Lung (tissue), 12 donors: ENCODE data around the gene KLRB1. TPM values are rescaled to one million over a fixed set of nuclear protein-coding genes. Genes with fewer than 3 reads are reported as not detected.
A peak's percentile ranks its signal among the peaks of the same experiment; 100 is the strongest.
"Not testable (repeated sequence)": the region's sequence is repeated elsewhere in the genome, so short reads cannot be mapped to it uniquely, and the experiment has no call there.

Experiments
- ATAC-seq: fragments of 200-7000 bp; cut with Tn5 transposase; one replicate; pipeline ENCODE4 v1.9.1; 2020; ENCODE audit warnings: moderate number of reproducible peaks; ENCODE audit not compliant: insufficient read depth, low FRiP score
- DNase-seq, 3 donors: peaks; one replicate each; pipeline ENCODE4 v3.0.0-alpha.2; 2013 to 2017
- H3K27ac ChIP-seq, 2 donors: one replicate each; pipeline ENCODE4 v1.5.1; 2013; ENCODE audit warnings: mild to moderate bottlenecking in 2 of 2, moderate library complexity in 2 of 2, control low read depth in 1 of 2, inconsistent platforms in 1 of 2, low read depth in 1 of 2, low read length in 1 of 2
- H3K27me3 ChIP-seq, 3 donors: one replicate each; pipeline ENCODE4 v1.5.1; 2013; ENCODE audit warnings: low read length in 2 of 3; ENCODE audit not compliant: control insufficient read depth in 3 of 3, insufficient read depth in 3 of 3
- H3K36me3 ChIP-seq, 4 donors: one replicate each; pipeline ENCODE4 v1.5.1; 2013; ENCODE audit warnings: low read length in 4 of 4, mild to moderate bottlenecking in 1 of 4, moderate library complexity in 1 of 4; ENCODE audit not compliant: control insufficient read depth in 4 of 4, insufficient read depth in 4 of 4
- H3K4me1 ChIP-seq, 5 donors: one replicate each; pipeline ENCODE4 v1.5.1; 2013; ENCODE audit warnings: low read length in 5 of 5, mild to moderate bottlenecking in 2 of 5, moderate library complexity in 1 of 5; ENCODE audit not compliant: control insufficient read depth in 5 of 5, insufficient read depth in 5 of 5
- H3K4me3 ChIP-seq: one replicate; pipeline ENCODE4 v1.5.1; 2013; ENCODE audit warnings: mild to moderate bottlenecking, control low read depth, moderate library complexity
- H3K9ac ChIP-seq, 2 donors: one replicate each; pipeline ENCODE4 v1.5.1; 2013; ENCODE audit warnings: low read length in 2 of 2, control low read depth in 1 of 2; ENCODE audit not compliant: insufficient read depth in 1 of 2
- H3K9me3 ChIP-seq, 4 donors: one replicate each; pipeline ENCODE4 v1.5.1; 2013; ENCODE audit warnings: low read length in 3 of 4, mild to moderate bottlenecking in 1 of 4, moderate library complexity in 1 of 4; ENCODE audit not compliant: control insufficient read depth in 4 of 4, insufficient read depth in 3 of 4
- WGBS, 2 donors: extraction: QIAGEN DNeasy Blood & Tissue Kit; methylation state at CpG; one replicate each; pipeline ENCODE4 v1.1.7; 2013; 5-methylcytosine and 5-hydroxymethylcytosine counted together
- polyA plus RNA-seq, 2 donors: library from polyadenylated mRNA; stranded (reverse); fragments of 200-250 nt; gene quantifications; one replicate each; pipeline ENCODE4 v1.2.1, GENCODE V29; 2013
- total RNA-seq, 2 donors: library from RNA; depleted of rRNA in 1 of 2; stranded (reverse); fragments of >200 nt in 1 of 2; gene quantifications; one replicate each; pipeline ENCODE4 v1.2.1, GENCODE V29; 2014 to 2021
- TF ChIP-seq, protein P1 (sequence below): IDR thresholded peaks from 2 replicates; pipeline ENCODE4 v1.5.1; 2012; ENCODE audit warnings: mild to moderate bottlenecking; ENCODE audit errors: control extremely low read depth, extremely low read depth
- donor health status: control.
- donor health status: control.
- donor health status: Bipolar disorder and iron deficiency.
- donor health status: healthy.
- donor health status: DM: yes; HTN: yes; CAD: no.

The KLRB1 gene
- total and polyA plus RNA-seq, 4 donors: 1.4 to 3.5 (median 2.3) TPM

- ATAC-seq (no peak), DNase-seq (peak; percentile 19 to 83 (median 70))
- H3K9me3 ChIP-seq: no peaks in the 10 kb centered on the region
- H3K4me3 ChIP-seq: no peak overlapping the region
- H3K9ac ChIP-seq: no peak overlapping the region
- no peaks in the 10 kb centered on the region for H3K27me3 ChIP-seq
- WGBS, 2 donors: 91% methylated on average over 4 of the region's 4 CpGs
- no peak overlapping the region for H3K27ac ChIP-seq
- TF ChIP-seq, protein P1, sequence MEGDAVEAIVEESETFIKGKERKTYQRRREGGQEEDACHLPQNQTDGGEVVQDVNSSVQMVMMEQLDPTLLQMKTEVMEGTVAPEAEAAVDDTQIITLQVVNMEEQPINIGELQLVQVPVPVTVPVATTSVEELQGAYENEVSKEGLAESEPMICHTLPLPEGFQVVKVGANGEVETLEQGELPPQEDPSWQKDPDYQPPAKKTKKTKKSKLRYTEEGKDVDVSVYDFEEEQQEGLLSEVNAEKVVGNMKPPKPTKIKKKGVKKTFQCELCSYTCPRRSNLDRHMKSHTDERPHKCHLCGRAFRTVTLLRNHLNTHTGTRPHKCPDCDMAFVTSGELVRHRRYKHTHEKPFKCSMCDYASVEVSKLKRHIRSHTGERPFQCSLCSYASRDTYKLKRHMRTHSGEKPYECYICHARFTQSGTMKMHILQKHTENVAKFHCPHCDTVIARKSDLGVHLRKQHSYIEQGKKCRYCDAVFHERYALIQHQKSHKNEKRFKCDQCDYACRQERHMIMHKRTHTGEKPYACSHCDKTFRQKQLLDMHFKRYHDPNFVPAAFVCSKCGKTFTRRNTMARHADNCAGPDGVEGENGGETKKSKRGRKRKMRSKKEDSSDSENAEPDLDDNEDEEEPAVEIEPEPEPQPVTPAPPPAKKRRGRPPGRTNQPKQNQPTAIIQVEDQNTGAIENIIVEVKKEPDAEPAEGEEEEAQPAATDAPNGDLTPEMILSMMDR: no peak
- H3K4me1 ChIP-seq: peaks cover 0 to 11% (median 0%) of the 10 kb centered on the region in 5 donors
- no peaks in the 10 kb centered on the region for H3K36me3 ChIP-seq
These were observed 19.6 kb downstream of the KLRB1 start for GRCh38 chr12:9587987-9588600.

- not testable (repeated sequence) for H3K27me3 ChIP-seq, H3K27ac ChIP-seq, H3K9me3 ChIP-seq, H3K4me1 ChIP-seq, H3K36me3 ChIP-seq, H3K9ac ChIP-seq, DNase-seq, ATAC-seq, H3K4me3 ChIP-seq
- 100% methylated on average over 2 of the region's 5 CpGs; no CpG with 5 or more reads in 1 of the 2 donors for WGBS, 2 donors
These were observed 30.0 kb downstream of the KLRB1 start for GRCh38 chr12:9577729-9578128.

- not testable (repeated sequence) for ATAC-seq, H3K27me3 ChIP-seq, H3K9ac ChIP-seq, H3K9me3 ChIP-seq, H3K27ac ChIP-seq, H3K4me3 ChIP-seq, H3K36me3 ChIP-seq, H3K4me1 ChIP-seq, DNase-seq
- WGBS, 2 donors: 94% methylated on average over 9 of the region's 9 CpGs; no CpG with 5 or more reads in 1 of the 2 donors
These were observed 40.6 kb downstream of the KLRB1 start for GRCh38 chr12:9567151-9567550.

DNA sequence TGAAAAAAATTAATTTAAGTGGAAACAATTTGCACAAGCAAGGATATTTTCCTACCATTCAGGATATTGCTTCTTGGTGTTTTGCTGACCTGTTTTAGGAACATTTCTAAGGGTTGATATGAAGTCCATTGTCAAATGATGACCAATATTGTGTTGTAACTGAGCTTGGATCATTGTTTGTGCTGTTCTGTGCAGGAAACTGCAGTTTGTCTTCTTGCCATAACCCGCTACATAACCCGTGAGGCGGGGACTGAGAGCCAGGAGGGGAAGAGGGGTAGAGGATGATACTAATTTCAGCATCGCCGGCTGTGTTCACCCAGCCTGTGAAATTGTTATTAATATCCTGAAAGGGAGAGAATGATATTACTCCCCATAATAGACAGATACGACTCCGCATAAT lies 41.6 kb downstream of the KLRB1 start:
- not testable (repeated sequence) for H3K4me1 ChIP-seq, ATAC-seq, H3K27ac ChIP-seq, DNase-seq, H3K36me3 ChIP-seq, H3K9me3 ChIP-seq, H3K4me3 ChIP-seq, H3K27me3 ChIP-seq, H3K9ac ChIP-seq
- WGBS, 2 donors: 92% methylated on average over 7 of the region's 7 CpGs; no CpG with 5 or more reads in 1 of the 2 donors

DNA sequence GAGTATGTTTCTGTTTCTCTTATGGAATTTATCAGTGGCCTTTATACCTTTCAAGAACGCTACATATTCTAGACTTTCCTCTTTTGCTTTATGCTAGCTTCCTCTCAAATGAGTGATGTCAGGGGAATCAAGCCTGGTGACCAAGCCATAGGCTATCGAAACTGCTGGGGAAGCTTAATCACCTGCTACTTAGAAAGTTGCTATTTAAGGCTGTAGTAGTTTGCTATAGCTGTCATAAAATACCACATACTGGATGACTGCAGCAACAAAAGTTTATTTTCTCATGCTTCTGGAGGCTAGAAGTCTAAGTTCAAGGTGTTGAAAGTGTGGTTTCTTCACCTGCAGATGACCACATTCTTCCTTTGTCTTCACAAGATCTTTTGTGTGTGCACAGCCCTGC lies 43.3 kb downstream of the KLRB1 start:
- not testable (repeated sequence) for H3K27ac ChIP-seq, H3K4me1 ChIP-seq, H3K4me3 ChIP-seq, H3K36me3 ChIP-seq, ATAC-seq, H3K27me3 ChIP-seq, DNase-seq, H3K9ac ChIP-seq, H3K9me3 ChIP-seq
- WGBS, 2 donors: 78% methylated on average over 2 of the region's 2 CpGs; no CpG with 5 or more reads in 1 of the 2 donors

DNA sequence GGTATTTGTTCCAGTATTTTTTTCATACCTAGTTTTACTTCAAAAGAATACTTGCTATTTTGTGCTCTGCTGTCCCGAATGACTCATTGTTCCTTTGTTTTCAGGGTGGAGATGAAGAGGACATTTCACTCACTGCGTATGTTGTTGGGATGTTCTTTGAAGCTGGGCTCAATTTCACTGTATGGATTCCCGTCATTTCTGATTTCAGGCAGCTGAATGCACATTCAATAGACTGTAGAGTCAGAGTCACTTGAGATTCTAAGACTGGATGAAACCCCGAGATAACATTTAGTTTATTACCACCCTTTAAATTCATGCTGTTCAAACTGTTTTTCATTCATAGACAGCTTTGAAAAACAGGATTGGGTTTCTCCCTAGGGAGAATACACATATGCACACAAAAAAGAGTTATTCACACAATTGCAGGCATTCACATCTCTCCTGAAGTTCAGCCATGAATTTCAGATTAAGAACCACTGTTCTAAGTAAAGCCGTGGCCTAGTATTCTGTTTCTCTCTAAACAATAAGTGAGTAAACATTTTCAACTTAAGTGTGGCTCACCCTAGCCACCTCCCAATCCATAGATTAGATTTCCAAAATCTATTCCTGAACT lies 44.8 kb downstream of the KLRB1 start:
- H3K9ac ChIP-seq, DNase-seq: not testable (repeated sequence)

DNA sequence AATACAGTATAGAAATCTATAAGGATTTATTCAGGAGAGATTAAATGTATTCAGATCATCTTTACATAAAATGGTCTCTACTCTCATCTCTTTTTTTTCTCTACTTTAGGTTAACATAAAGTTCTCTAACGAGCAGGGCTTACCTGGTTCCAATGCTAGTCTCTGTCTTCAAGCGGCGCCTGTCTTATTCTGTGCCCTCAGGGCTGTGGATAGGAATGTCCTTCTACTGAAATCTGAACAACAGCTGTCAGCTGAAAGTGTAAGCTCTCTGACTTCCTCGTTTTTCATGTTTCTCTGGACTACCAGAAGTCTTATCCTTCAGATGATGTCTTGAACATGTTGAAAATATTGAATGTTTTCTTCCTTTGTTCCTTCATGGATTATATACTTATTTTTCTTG lies 62.2 kb downstream of the KLRB1 start:
- ATAC-seq, H3K4me1 ChIP-seq, H3K27me3 ChIP-seq, H3K9ac ChIP-seq, H3K27ac ChIP-seq, H3K9me3 ChIP-seq, H3K36me3 ChIP-seq, DNase-seq, H3K4me3 ChIP-seq: not testable (repeated sequence)
- WGBS, 2 donors: 90% methylated on average over 4 of the region's 4 CpGs; no CpG with 5 or more reads in 1 of the 2 donors

More for the DNA sequence above, 44.8 kb downstream of the KLRB1 start:
- H3K27ac ChIP-seq, H3K4me1 ChIP-seq, H3K9me3 ChIP-seq, ATAC-seq, H3K4me3 ChIP-seq, H3K27me3 ChIP-seq, H3K36me3 ChIP-seq: not testable (repeated sequence)
- 94% methylated on average over 2 of the region's 5 CpGs; no CpG with 5 or more reads in 1 of the 2 donors for WGBS, 2 donors
